ENCODE measurements around the gene PRKN. TPM values are rescaled to one million over a fixed set of nuclear protein-coding genes. Genes with fewer than 3 reads are reported as not detected.

The PRKN gene
- total RNA-seq, 1 experiment from 2014 or later = 2.0 TPM

- Histone ChIP-seq H2BK15ac (ENCODE audit: low read depth, low read length) (no peak overlapping the region), H4K20me1 (ENCODE audit: control insufficient read depth, insufficient read depth, insufficient read length) (no peaks in the 10 kb centered on the region), H2BK120ac (ENCODE audit: low read depth, low read length, poor library complexity, severe bottlenecking) (no peak overlapping the region), H2BK12ac (ENCODE audit: insufficient read length, low read depth, low read length) (no peak overlapping the region), H4K8ac (replicated peaks; ENCODE audit: insufficient read length, low read depth, low read length) (no peak overlapping the region), H3K4me1 (ENCODE audit: insufficient read depth, low read length) (no peaks in the 10 kb centered on the region), H3K56ac (ENCODE audit: insufficient read length, low read depth, low read length) (no peak overlapping the region), H3K27me3 (ENCODE audit: insufficient read depth, low read length) (no peaks in the 10 kb centered on the region), H3K14ac (ENCODE audit: insufficient read depth, low read length) (no peak overlapping the region), H3K9me3 (ENCODE audit: control insufficient read depth, low read depth, low read length) (no peaks in the 10 kb centered on the region), H2AK5ac (ENCODE audit: insufficient read length, low read length) (no peak overlapping the region), H2BK20ac (ENCODE audit: low read depth, low read length, poor library complexity, severe bottlenecking) (no peak overlapping the region), H3K4me2 (ENCODE audit: insufficient read depth, insufficient read length, low read length) (no peak overlapping the region), H3K79me1 (ENCODE audit: insufficient read depth, low read depth, low read length, poor library complexity, severe bottlenecking) (no peaks in the 10 kb centered on the region), H3K23ac (ENCODE audit: insufficient read length, low read depth, low read length) (no peak overlapping the region), H3K4ac (ENCODE audit: low read depth, low read length) (no peak overlapping the region), H2BK5ac (ENCODE audit: insufficient read length, low read length) (no peak overlapping the region), H3K18ac (ENCODE audit: insufficient read length, low read depth, low read length) (no peak overlapping the region), H3K23me2 (ENCODE audit: insufficient read length, low read depth, low read length, poor library complexity, severe bottlenecking) (peaks cover 3% of the 10 kb centered on the region), H3K79me2 (ENCODE audit: insufficient read depth, low read length) (no peaks in the 10 kb centered on the region), H3T11ph (ENCODE audit: low read length) (no peak overlapping the region), H4K5ac (ENCODE audit: insufficient read length, low read depth, low read length) (no peak overlapping the region), H2AFZ (ENCODE audit: low read length) (no peak overlapping the region), H4K91ac (ENCODE audit: insufficient read length, low read depth, low read length) (no peak overlapping the region), H3K9ac (ENCODE audit: extremely low read depth, insufficient read length, low read length) (no peak overlapping the region), H3K27ac (ENCODE audit: insufficient read length, low read depth, low read length) (no peak overlapping the region)
- Mint-ChIP-seq H3K4me3 (no peak overlapping the region), H3K27me3 (ENCODE audit: low read depth) (no peaks in the 10 kb centered on the region), H3K27ac (no peak overlapping the region), H3K36me3 (ENCODE audit: insufficient read depth in 1 of 3, low read depth in 3 of 3) (no peaks in the 10 kb centered on the region), H3K4me1 (peaks cover 3 to 4% of the 10 kb centered on the region in 2 experiments; a peak in 3 of 4 replicates), H3K9me3 (peaks cover 0 to 3% of the 10 kb centered on the region in 2 experiments; a peak in 2 of 5 replicates)
- no peak for TF ChIP-seq CTCF (conservative IDR thresholded peaks at IDR 0.05)
- DNase-seq = no peak
- no CpG with 5 or more reads among the region's 6 CpGs for WGBS (ENCODE audit: extremely low coverage, insufficient read length, low lambda C conversion rate)
Observed at GRCh38 chr6:161383951-161384350, 1343.6 kb downstream of the PRKN start.
